Activated T-cell treated with anti-CD3 and anti-CD28 coated beads, Interleukin-2, amount 50 U/mL, for 48 hours (primary cell): Measurements from ENCODE around the gene DNAJC25.

Experiments used
- DNase-seq, 2 experiments: peaks; one replicate each; pipeline ENCODE4 v3.0.0-alpha.2; 2020

The DNAJC25 gene

DNA sequence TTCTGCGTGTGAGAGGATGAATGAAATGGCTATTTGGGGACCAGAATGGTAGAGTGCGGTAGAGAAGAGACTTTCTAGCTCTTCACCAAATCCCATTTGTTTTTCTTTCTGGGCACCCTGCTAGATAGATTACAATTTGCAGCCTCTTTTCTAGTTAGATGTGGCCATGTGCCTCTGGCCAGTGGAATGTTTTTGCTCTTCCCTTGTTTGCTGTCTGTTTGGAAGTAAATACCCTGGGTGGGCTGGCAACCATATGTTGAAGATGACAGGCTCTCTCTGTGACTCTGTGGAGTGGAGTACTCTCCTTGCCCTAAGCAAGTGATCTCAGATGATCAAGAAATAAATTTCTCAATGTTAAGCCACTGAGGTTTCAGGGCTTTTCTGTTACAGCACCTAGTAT, 43.2 kb downstream of the DNAJC25 start:
- DNase-seq, result no peak

DNA sequence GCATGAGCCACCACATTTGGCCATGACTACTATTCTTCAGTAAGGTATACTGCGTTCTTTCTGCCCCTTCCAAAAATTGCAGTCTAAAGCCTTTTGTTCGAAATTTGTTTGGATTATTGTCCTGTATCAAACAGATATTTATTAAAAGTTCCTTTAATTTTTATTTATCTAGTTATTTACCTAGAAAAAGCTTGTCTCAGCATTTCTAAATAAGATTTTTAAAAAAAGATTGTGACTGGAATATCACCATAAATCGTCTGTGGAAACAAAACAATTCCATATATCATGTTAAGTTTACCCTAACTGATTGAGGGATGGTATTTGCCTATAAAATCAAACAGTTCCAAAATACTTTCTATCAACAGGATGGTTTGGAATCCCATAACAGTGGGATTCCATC, 45.0 kb downstream of the DNAJC25 start:
- DNase-seq, result no peak

DNA sequence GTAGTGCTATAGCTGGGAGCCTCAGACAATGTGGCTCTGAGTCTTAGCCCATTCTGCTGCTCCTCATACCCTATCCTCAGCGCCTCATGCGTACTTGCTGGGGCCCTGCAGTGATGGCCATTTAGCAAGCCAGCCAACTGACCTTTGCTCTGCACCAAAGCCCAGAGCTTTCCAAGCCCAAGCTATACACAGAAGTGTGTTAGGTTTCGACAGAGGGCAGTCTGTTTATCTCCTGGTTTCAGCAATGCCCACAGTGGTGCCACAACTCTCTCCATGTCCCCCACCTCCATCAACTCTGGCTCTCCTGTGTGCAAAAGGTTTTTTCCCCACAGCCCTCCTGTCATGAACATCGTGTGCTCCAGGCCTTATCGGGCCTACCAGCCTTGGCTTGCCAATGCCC, 47.2 kb downstream of the DNAJC25 start:
- no peak for DNase-seq

DNA sequence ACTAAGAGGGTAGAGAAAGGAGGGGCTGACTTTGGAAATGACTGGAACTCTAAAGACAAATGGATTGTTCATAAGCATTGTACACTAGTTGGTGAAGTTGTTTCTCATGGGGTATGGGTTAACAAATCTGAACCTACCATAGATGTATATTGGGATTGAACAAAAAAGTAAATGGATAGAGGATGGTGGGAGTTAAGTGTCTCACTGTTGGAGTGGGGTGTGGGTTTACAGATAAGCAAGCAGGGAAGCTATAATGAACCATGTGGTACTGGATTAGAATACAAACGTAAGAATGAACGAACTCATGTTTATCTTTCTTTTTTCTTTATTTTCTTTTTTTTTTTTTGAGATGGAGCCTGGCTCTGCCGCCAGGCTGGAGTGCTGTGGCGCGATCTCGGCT, 48.1 kb downstream of the DNAJC25 start:
- DNase-seq, result no peak

DNA sequence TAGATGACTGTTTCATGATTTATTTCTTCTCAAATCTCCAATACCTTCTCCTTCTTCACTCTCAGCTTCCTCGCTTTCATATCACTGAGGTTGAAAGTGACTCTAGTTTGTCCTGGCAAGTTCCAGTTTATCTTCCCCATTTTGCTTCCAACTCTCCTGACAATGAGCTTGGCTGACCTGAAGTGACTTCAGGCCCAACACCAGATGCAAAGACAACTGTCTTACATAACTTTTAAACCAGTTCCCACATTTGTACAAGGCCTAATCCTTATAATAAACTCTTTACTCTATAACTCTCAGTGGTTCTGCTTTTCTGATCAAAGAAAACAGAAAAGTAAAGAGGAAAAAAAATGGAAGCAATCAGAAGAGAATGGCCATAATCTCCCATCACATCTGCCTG, 52.3 kb downstream of the DNAJC25 start:
- DNase-seq, result no peak

DNA sequence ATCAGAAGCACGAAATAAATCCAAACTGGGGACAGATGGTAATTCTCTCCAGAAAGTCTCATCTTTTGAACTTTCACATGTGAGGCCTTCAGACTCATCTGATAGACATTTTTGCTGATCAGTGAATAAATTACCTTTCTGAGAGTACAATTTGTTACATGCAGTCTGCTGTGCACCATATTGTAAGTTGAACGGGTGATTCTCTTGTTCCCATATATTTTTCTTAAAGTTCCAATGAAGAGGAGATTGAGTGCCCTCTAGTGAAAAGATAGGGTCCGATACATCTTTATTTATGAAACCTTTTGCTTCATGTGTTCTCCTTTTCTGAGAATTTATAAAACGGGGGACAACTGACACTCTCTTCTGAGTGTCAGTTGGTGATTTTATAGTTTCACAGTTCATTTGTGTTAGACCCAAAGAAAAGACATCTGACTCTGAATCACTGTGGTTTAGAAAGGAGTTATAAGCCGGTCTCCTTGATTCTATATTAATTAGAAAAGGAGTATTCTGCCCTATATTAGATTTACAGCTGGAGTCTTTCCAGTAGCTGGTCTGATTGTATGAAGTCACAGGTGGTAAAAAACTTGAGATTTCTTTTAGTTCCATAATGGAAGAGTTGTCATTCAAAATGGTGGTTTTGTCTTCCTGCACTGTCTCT, 60.7 kb downstream of the DNAJC25 start:
- no peak for DNase-seq

DNA sequence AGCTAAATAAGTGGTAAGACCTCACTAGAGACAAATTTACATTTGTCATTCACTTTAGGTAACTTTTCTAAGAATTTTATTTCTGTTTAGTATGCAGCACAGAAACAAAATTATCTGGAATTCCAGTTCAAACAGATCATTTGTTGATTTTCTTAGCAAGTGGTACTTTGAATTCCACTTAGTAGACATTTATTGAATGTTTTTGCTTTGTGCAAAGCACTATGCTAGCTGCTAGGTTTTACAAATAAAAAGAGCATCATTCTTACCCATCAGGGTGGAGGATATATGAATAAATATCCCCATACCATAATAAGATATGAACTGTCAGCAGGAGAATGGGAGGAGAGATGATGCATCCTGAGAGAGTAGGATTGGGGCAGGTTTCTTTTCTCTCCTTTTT, 65.7 kb downstream of the DNAJC25 start:
- no peak for DNase-seq

DNA sequence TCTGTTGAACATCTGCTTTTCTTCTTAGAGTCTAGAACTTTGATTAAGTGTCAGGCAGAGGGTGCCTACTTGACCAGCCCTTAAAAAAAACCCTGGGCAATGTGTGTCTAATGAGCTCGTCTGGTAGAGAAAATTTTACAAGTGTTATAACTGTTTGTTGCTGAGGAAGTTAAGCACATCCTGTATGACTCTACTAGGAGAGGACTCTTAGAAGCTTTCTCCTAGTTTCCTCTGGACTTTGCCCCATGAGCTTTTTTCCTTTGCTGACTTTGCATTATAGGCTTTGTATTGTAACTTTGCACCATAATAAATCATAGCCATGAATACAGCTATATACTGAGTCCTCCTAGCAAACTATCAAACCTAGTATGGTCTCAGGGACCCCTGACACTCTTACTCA, 69.6 kb downstream of the DNAJC25 start:
- no peak for DNase-seq
